Hepatic stellate cell (primary cell): ENCODE data around the gene PIGU.

ENCODE experiments used
- DNase-seq: peaks from one replicate; pipeline ENCODE4 v3.0.0; 2011; ENCODE audit warnings: low spot score

The PIGU gene

DNA sequence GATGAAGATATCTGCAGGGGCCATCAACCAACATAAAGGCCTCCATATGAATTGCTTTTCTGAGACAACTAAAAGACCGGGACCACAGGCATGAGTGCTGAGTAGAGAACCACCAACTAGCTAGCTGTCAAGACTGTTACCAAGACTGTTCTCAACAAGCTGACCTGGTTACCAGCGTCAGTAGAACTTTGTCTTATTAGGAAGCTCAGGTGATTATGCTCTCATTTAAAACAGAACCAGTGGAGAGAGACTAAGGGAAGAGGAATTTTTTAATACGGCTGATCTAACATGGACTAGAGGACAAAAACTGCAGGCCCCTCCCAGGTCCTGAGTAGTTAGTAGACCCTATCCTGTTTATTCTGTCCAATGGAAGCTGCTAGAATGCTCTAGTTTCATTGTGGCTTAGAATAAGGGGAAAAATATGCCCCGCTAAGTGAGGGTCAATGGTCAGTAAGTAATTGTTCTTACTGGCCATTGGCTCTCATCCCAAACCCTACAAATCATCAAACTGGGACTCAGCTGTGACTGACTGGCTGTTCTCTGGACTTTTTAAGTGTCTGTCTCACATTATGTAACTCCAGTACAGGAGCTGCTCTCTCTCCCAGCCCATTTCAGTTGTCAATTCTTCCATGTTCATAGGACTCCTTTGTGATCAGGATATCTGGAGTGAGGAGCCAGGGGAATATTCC, 164.5 kb downstream of the PIGU start:
- DNase-seq, result no peak

DNA sequence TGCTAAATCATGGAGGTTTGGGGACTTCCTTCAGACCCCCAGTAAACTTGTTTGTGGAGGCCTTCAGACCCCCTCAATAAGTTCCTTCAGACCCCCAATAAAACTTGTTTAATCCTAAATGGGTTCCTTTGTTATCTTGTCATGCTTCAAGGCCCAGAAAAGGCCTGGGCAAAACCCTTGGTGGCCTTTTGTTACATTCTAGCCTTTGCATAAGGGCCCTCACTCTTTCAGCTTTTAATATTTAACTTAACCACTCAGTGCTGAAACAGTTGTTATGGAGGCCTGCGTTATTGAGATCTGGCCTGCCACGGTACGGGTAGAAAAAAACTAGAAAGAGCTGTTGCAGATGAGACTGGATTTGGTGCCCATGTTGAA, 165.0 kb downstream of the PIGU start:
- no peak for DNase-seq

GRCh38 chr20:34510575-34510974, 166.3 kb downstream of the PIGU start:
- DNase-seq, result no peak
